ENCODE measurements around the gene P3H4. TPM values are rescaled to one million over a fixed set of nuclear protein-coding genes. Genes with fewer than 3 reads are reported as not detected.

The P3H4 gene
- polyA plus RNA-seq, 3 donors from 2014 or later = 6.7 to 11.2 (median 9.8) TPM

DNA sequence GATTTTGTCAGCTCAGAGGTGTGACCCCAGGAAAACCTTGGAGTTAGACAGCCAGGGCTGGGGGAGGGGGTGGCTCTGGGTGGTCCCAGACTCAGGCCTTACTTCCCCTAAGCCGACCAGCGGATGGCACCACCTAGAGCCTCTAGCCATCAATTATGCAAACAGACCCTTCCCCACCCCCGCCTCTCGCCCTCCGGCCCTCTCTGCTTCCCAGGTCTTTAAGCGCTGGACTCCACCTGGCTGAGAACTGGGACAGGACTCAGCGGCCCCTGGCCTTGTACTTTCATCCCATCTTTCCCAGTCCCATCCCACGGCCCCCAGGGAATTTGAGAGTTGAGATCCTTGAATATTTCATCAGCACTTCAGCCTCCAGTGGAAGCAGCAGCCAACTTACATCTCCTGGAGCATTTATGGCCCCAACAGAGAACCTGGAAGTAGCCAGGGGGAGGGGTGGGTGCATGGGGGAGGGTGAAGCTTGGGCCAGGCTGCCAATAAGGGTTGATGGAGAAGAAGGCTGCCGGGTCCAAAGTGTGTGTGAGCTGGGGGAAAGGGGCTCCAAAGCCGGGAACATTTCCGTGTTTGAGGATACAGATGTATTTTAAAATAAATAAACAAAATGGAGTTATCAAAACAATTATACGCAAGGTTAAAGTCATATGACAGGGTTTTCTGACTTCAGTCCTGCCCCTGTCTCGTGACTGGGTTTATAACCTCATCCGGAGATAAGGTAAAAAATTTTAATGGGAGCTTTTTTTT lies 17.8 kb downstream of the P3H4 start:
- no peaks in the 10 kb centered on the region for H3K9me3 Mint-ChIP-seq
- H3K27ac Mint-ChIP-seq = no peak overlapping the region
- no peaks in the 10 kb centered on the region for H3K36me3 Mint-ChIP-seq
- no peak for DNase-seq
- H3K4me1 Mint-ChIP-seq = no peaks in the 10 kb centered on the region
- peaks cover 0 to 3% (median 0%) of the 10 kb centered on the region in 3 donors for H3K27me3 Mint-ChIP-seq (ENCODE audit: low read depth in 3 of 3)
- H3K4me3 Mint-ChIP-seq = no peak overlapping the region

DNA sequence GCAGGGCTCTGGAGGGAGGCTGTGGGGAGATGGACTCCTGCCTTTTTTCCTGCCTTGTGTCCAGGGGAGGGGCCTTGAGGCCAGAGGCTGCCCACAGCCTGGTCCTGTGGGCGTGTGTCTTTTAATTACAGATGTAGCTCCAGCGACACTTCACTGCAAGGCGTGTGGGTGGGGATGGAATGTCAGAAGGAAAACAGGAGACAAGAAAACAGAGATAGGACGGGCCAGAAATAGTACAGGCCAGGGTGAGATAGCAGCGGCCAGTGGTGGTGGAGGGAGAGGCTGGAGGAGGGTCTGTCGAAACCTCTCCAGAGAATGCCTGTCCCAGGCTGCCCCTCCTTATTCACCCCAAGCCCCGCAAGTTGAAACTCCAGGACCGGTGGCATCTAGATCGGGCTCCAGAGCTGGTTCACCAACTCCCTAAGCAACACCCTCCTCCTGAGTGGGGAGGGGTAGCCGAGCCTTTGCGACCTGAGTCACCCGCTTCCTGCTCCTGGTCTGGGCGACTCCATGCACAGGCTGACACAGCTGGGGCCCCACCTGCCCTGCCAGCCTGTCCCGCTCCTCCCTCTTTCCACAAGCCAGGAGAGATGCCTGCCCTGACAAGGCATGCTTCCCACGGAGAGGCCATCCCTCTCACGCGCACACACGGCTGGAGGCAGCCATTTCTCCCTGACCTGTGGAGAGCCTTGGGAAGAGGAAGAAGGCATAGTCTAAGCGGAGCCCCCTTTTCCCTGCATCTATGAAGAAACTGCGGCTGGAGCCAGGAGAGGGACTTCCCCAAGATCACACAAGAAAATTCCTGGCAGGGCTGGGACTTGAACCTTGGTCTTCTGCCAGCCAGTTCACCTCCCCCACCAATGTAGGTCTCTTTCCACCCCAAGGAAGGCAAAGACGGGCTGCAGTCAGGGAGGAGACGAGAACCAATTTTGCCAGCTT lies 18.6 kb downstream of the P3H4 start:
- DNase-seq = no peak
- H3K27ac Mint-ChIP-seq = no peak overlapping the region
- H3K4me3 Mint-ChIP-seq = no peak overlapping the region
- peaks cover 0 to 4% (median 0%) of the 10 kb centered on the region in 3 donors for H3K27me3 Mint-ChIP-seq (ENCODE audit: low read depth in 3 of 3)
- no peaks in the 10 kb centered on the region for H3K9me3 Mint-ChIP-seq
- peaks cover 0 to 4% of the 10 kb centered on the region in 2 donors for H3K4me1 Mint-ChIP-seq
- no peaks in the 10 kb centered on the region for H3K36me3 Mint-ChIP-seq

DNA sequence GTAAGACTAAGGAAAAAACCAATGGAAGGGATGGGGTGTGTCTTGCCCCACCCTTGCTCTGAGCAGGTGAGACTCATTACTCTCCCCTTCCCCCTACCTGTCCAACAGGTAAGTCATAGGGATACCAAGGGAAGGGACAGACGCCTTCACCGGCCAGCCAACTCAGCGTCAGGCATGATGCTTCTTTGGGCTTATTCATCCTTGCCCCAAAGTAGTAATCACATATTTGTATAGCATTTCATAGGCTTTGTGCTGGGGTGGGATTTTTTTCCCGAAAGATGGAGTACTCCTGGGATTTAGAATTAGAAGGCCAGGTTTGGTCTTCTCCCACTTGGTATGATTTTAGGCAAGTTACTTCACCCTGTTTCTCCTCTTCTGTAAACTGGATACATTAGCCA lies 24.7 kb downstream of the P3H4 start:
- Mint-ChIP-seq H3K4me1 (peaks cover 14 to 23% of the 10 kb centered on the region in 2 donors), H3K4me3 (peak overlapping the region; percentile 71 to 82 (median 76)), H3K27me3 (ENCODE audit: low read depth in 3 of 3) (peaks cover 4 to 10% (median 7%) of the 10 kb centered on the region in 3 donors), H3K36me3 (no peaks in the 10 kb centered on the region), H3K27ac (peak overlapping the region in 1 of 6 donors; percentile 35), H3K9me3 (no peaks in the 10 kb centered on the region)
- DNase-seq = no peak

DNA sequence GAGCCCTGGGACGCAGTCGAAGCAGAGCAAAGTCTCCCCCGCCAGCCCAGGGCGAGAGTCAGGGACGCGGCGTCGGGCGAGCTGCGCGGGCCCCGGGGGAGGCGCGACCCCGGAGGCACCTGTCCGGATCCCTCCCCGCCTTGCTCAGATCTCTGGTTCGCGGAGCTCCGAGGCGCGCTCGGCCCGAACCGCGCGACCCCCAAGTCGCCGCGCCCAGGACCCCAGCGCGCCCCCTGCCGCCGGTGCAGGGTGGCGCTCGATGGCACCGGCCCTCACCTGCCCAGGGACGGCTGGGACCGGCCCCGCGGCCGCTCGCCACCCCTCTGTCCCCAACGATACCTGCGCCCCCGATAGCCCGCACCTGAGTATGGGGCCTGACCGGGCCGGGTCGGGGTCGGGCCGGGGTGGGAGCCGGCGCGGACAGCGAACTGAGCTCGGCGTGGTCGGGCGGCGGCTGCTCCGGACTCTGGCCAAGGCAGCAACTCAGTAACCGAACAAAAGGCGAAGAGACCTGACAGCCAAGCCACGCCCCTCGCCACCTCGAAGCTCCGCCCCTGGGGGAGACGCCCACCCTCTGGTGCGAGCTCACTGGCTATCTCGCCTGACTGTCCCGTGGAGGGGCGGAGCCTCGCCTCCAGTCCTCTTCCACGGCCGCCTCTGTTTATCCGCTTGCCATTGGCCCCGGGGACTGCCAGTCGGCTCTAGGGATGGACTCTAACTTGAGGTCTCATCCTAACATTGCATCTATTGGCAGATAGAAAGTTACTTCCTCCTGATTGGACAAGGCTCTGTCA lies 25.3 kb downstream of the P3H4 start, which contains the start of gene JUP:
JUP (minus strand) TSS at position 485 of the 794 bp plus-strand sequence. CDS start 14,857 bp downstream, outside the sequence.
- Mint-ChIP-seq H3K4me3 (peak within 1 kb of the TSS; percentile 71 to 82 (median 76)), H3K27ac (peak within 1 kb of the TSS in 3 of 6 donors; percentile 16 to 53 (median 35)), H3K36me3 (no peaks in the 10 kb centered on the region), H3K27me3 (ENCODE audit: low read depth in 3 of 3) (peaks cover 6 to 14% (median 9%) of the 10 kb centered on the region in 3 donors), H3K9me3 (no peaks in the 10 kb centered on the region), H3K4me1 (peaks cover 14 to 23% of the 10 kb centered on the region in 2 donors)
- peak; percentile 88 to 90 (median 90) for DNase-seq

DNA sequence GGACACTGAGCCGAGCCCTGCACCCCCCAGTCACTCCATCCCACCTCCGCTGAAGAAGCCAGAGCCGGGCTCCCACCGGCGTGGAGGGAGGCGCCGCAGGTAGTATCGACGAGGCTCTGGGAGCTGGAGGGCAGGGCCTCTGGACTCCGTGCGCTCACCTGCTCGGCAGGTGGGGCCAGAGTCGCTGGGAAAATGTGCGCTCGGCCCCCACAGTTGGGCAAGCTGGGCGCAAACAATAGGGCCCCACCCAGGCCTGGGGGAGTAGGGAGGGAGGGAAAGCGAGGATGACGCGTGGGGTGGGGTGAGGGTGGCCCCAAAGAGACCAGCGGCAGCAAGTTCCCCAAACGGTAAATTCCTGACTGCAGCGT lies 25.9 kb downstream of the P3H4 start:
- Mint-ChIP-seq H3K4me1 (peaks cover 14 to 23% of the 10 kb centered on the region in 2 donors), H3K36me3 (no peaks in the 10 kb centered on the region), H3K9me3 (no peaks in the 10 kb centered on the region), H3K27ac (no peak overlapping the region), H3K27me3 (ENCODE audit: low read depth in 3 of 3) (peaks cover 6 to 14% (median 9%) of the 10 kb centered on the region in 3 donors), H3K4me3 (peak overlapping the region; percentile 52 to 72 (median 66))
- no peak for DNase-seq

DNA sequence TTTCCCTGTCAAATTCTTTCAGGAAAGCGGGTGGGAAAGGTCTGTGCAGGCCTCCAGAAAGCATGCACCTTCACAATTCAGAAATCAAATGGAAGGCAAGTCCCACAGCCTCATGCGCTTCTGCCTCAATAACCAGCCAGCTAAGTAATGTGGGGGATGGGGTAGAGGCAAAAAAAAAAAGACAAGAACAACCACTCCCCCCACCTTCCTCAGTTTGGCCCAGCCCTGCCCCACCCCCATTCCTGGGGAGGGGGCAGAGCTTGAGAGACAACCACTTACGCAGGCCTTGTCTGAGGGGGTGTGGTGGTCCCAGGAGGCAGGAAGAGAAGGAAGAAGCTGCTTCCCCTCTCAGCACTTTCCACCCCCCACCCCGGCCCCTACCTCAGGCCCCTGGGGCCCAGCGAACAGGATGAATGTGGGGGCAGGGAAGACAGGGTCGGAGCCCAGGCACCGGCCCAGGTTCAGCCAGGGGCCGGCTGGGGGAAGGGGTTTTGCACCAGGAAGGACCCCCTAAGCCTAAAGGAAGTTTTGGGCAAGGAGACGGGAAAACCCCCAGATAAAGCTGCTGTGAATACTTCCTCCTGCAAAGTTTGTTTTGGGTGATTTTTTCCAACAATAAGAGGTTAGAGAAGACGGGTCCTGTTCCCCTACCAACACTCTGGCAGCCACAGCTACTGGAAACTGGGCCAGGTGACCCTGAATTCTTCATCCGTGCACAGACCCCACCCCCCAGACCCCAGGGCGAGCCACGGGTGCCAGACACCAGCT lies 26.5 kb downstream of the P3H4 start:
- Mint-ChIP-seq H3K4me3 (peak overlapping the region; percentile 52 to 72 (median 66)), H3K27ac (no peak overlapping the region), H3K4me1 (peaks cover 14 to 23% of the 10 kb centered on the region in 2 donors), H3K36me3 (no peaks in the 10 kb centered on the region), H3K9me3 (no peaks in the 10 kb centered on the region), H3K27me3 (ENCODE audit: low read depth in 3 of 3) (peaks cover 6 to 14% (median 9%) of the 10 kb centered on the region in 3 donors)
- DNase-seq = no peak

DNA sequence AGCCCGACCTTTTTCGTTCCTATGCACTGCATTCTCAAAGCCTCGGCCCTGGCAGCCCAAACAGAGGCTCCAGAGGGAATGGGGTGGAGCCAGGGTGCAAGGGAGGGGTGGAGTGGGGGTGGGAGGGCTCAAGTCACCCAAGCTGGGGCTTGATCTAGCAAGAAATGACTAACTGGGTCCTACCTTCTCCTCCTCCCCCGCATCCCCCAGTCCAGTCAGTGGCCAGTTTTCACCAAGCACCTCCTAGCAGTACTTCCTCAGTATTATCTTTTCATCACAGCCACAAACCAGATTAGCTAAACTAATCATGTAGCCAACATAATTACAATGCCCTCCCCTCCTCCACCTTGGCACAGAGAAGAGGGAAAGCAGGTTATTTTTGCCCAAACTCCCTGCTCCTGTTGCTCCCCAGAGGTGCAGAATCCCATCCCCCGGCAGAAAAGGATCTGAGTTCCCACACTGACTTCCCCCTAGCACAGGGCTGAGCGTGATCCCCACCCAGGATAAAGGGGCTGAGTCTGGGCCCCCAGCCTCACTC lies 27.5 kb downstream of the P3H4 start:
- peaks cover 14 to 23% of the 10 kb centered on the region in 2 donors for H3K4me1 Mint-ChIP-seq
- no peaks in the 10 kb centered on the region for H3K9me3 Mint-ChIP-seq
- no peak for DNase-seq
- H3K27ac Mint-ChIP-seq = no peak overlapping the region
- peak overlapping the region in 2 of 5 donors; percentile 19 to 55 for H3K4me3 Mint-ChIP-seq
- peaks cover 6 to 14% (median 9%) of the 10 kb centered on the region in 3 donors for H3K27me3 Mint-ChIP-seq (ENCODE audit: low read depth in 3 of 3)
- H3K36me3 Mint-ChIP-seq = no peaks in the 10 kb centered on the region

DNA sequence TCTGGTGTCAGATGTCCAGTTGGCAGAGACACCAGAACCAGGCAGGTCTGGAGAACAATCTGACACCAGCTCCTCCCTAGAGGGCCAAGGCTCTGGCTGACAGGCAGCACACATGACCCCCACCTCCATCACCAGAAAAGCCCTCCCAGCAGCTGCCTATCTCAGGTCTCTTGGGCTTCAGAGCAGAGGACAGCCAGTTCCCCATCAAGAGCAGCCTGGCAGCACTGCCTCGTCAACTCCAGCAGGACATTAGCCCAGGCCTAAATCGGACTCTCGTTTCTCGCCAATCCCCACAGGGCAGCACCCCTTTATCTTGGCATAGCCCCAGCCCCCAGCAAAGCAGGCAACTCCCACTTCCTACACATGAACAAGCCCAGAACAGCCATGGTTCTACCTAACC lies 29.6 kb downstream of the P3H4 start:
- no peak overlapping the region for H3K27ac Mint-ChIP-seq
- H3K4me3 Mint-ChIP-seq = peak overlapping the region in 1 of 5 donors; percentile 27
- H3K36me3 Mint-ChIP-seq = no peaks in the 10 kb centered on the region
- peaks cover 8 to 12% (median 9%) of the 10 kb centered on the region in 3 donors for H3K27me3 Mint-ChIP-seq (ENCODE audit: low read depth in 3 of 3)
- H3K9me3 Mint-ChIP-seq = no peaks in the 10 kb centered on the region
- H3K4me1 Mint-ChIP-seq = peaks cover 10 to 18% of the 10 kb centered on the region in 2 donors
- no peak for DNase-seq

DNA sequence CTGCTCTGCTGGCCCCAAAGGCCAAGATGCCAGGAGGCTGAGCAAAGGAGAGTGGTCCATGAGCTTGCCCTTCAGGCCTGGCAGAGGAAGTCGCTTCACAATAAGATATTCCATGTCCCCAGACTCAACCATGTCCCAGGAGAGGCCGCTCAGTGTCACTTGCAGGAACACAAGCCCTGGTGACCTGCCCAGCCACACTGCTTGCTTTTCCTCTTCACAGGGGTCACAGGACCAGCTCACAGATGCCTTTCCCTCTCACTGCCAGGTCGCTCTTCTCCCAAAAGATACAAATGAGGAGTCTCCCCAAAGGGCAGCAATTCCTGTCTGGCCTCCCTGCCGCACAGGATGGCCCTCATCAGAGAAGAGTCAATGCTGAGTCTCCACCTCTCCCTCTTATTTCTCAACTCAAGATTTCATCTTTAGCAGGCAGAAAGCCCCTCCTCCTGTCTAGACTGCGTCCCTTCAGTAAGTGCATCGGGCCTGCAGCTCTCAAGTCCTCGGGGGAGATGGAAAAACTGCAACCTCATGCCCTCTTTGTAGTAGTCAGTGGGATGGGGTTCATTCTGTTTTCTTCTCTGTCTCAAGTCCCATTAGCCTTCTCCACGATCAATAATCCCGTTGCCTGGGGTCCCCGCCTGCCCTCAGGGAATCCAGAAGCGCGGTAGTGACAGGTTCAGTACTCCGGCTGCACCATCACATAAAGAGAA lies 30.2 kb downstream of the P3H4 start:
- Mint-ChIP-seq H3K36me3 (no peaks in the 10 kb centered on the region), H3K4me1 (peaks cover 6 to 12% of the 10 kb centered on the region in 2 donors), H3K9me3 (no peaks in the 10 kb centered on the region), H3K27ac (no peak overlapping the region), H3K27me3 (ENCODE audit: low read depth in 3 of 3) (peaks cover 8 to 12% (median 9%) of the 10 kb centered on the region in 3 donors), H3K4me3 (no peak overlapping the region)
- DNase-seq = no peak

DNA sequence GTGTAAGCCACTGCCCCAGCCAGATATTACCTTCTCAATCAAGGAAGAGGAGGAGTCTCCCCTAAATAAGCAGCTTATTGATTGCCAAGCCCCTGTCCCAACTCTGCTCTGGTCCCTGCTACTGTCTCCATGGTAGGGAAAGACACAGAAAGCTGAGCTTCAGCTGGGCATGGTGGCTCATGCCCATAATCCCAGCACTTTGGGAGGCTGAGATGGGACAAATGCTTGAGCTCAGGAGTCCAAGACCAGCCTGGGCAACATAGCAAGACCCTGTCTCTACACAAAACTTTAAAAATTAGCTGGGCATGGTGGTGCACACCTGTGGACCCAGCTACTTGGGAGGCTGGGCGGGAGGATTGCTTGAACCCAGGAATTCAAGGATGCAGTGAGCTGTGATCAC lies 31.8 kb downstream of the P3H4 start:
- Mint-ChIP-seq H3K4me1 (peaks cover 3 to 9% of the 10 kb centered on the region in 2 donors), H3K4me3 (no peak overlapping the region), H3K27me3 (ENCODE audit: low read depth in 3 of 3) (peaks cover 8 to 12% (median 9%) of the 10 kb centered on the region in 3 donors), H3K27ac (no peak overlapping the region), H3K9me3 (no peaks in the 10 kb centered on the region), H3K36me3 (no peaks in the 10 kb centered on the region)
- DNase-seq = no peak

DNA sequence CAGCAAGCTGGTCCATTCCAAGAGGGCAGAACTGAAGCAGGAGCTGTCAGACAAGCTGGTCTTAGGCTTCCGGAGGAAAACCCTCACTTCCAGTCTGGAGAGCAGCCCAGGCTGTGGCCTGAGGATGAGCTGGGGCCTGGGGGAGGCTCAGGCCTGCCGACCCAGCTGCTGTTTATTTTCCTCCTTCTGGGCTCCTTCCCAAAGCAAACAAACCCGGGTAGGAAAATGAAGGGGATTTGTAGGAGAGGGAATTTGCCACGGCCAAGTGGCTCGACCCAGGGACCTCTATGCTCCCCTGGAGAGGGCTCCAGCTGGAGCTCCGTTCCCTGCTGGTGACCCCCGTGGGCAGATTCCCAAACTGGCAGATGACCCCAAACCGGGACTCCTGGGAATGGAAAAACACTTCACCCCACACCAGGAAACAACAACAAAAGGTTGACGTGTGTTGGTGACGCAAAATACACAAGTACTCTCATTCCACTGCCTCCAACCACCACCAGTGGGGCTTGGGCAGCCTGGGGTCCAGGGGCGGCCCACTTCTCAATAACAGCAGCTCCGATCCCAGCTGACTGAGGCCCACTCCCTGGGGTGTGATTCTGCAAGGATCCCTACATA lies 34.1 kb downstream of the P3H4 start:
- peaks cover 4 to 10% (median 8%) of the 10 kb centered on the region in 3 donors for H3K27me3 Mint-ChIP-seq (ENCODE audit: low read depth in 3 of 3)
- DNase-seq = no peak
- no peaks in the 10 kb centered on the region for H3K36me3 Mint-ChIP-seq
- H3K4me1 Mint-ChIP-seq = no peaks in the 10 kb centered on the region
- no peaks in the 10 kb centered on the region for H3K9me3 Mint-ChIP-seq
- H3K27ac Mint-ChIP-seq = no peak overlapping the region
- no peak overlapping the region for H3K4me3 Mint-ChIP-seq

DNA sequence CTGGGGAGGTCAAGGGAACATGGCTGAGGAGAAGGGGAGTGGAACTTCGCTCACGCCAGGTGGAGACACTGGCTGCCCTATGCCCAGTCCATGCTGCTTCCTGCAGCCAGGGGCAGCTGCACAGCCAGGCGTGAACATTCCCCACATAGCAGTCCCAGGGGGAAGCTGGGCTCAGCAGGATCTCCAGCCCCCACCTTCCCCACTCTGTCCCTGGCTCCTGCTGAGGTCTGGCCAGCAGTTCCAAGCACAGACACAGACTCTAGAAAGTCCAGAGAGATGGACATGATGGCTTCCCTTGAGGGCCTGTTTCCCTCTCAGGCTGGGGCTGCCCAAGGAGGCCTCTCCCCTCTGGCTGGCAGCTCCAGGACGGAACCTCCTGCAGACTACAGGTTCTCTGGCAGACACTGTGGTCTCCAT lies 34.6 kb downstream of the P3H4 start:
- Mint-ChIP-seq H3K4me1 (no peaks in the 10 kb centered on the region), H3K27me3 (ENCODE audit: low read depth in 3 of 3) (peaks cover 4 to 8% (median 7%) of the 10 kb centered on the region in 3 donors), H3K27ac (no peak overlapping the region), H3K36me3 (no peaks in the 10 kb centered on the region), H3K4me3 (no peak overlapping the region), H3K9me3 (no peaks in the 10 kb centered on the region)
- DNase-seq = no peak
